Ishikawa (cell line): ENCODE measurements around the gene FKBP4.

Experiments used
- CEBPB ChIP-seq: IDR thresholded peaks from 2 replicates; pipeline ENCODE4 v1.6.1; 2012
- CREB1 ChIP-seq: IDR thresholded peaks from 2 replicates; pipeline ENCODE4 v1.6.1; 2012; ENCODE audit warnings: low read depth
- EGR1 ChIP-seq: IDR thresholded peaks from 2 replicates; pipeline ENCODE4 v1.6.1; 2012
- EP300 ChIP-seq: IDR thresholded peaks from 2 replicates; pipeline ENCODE4 v1.6.1; 2012; ENCODE audit warnings: borderline replicate concordance
- FOXM1 ChIP-seq: IDR thresholded peaks from 2 replicates; pipeline ENCODE4 v1.6.1; 2012; ENCODE audit warnings: low read depth, borderline replicate concordance
- MAX ChIP-seq: IDR thresholded peaks from 2 replicates; pipeline ENCODE4 v1.6.1; 2012
- NFIC ChIP-seq: IDR thresholded peaks from 2 replicates; pipeline ENCODE4 v1.6.1; 2012
- RAD21 ChIP-seq: IDR thresholded peaks from 2 replicates; pipeline ENCODE4 v1.6.1; 2012; ENCODE audit warnings: low read depth
- REST ChIP-seq: IDR thresholded peaks from 2 replicates; pipeline ENCODE4 v1.6.1; 2012; ENCODE audit warnings: low read depth, mild to moderate bottlenecking
- TAF1 ChIP-seq: IDR thresholded peaks from 2 replicates; pipeline ENCODE4 v1.6.1; 2012; ENCODE audit warnings: low read depth, mild to moderate bottlenecking
- TCF12 ChIP-seq: IDR thresholded peaks from 2 replicates; pipeline ENCODE4 v1.6.1; 2012; ENCODE audit warnings: low read depth
- TEAD4 ChIP-seq: IDR thresholded peaks from 2 replicates; pipeline ENCODE4 v1.6.1; 2012
- USF1 ChIP-seq: IDR thresholded peaks from 2 replicates; pipeline ENCODE4 v1.6.1; 2012
- YY1 ChIP-seq: IDR thresholded peaks from 2 replicates; pipeline ENCODE4 v1.6.1; 2012; ENCODE audit warnings: low read depth
- ZBTB7A ChIP-seq: IDR thresholded peaks from 2 replicates; pipeline ENCODE4 v1.6.1; 2012; ENCODE audit warnings: low read depth

Gene FKBP4

GRCh38 chr12:2801044-2801783 lies 6.4 kb downstream of the FKBP4 start:
- TF ChIP-seq NFIC, result peak; percentile 42; the same call in 1 of the 2 replicates
- TF ChIP-seq CREB1, result no peak
- no peak for TF ChIP-seq FOXM1

- TF ChIP-seq YY1 (no peak), FOXM1 (no peak), CEBPB (no peak), TAF1 (no peak), EP300 (no peak), TCF12 (no peak), USF1 (no peak), NFIC (no peak), TEAD4 (no peak), MAX (no peak), EGR1 (no peak), ZBTB7A (no peak), REST (no peak)
Measured at GRCh38 chr12:2803635-2804392, 9.0 kb downstream of the FKBP4 start.

- peak; percentile 68 for TF ChIP-seq NFIC
- no peak for TF ChIP-seq EGR1
Measured at GRCh38 chr12:2804393-2805142, 9.8 kb downstream of the FKBP4 start.

GRCh38 chr12:2805143-2805520 lies 10.4 kb downstream of the FKBP4 start:
- TF ChIP-seq TEAD4 (no peak), CEBPB (no peak), RAD21 (no peak), TAF1 (no peak), NFIC (no peak), YY1 (no peak), EP300 (no peak), ZBTB7A (no peak), FOXM1 (no peak), USF1 (no peak), REST (no peak), MAX (no peak), EGR1 (no peak), TCF12 (no peak), CREB1 (no peak)

- TF ChIP-seq NFIC (0 out of 2 replicates have a peak, but pooled peaks have one; percentile 13), YY1 (no peak)
Measured at GRCh38 chr12:2806700-2807099, 11.9 kb downstream of the FKBP4 start.

GRCh38 chr12:2811801-2812200 lies 17.0 kb downstream of the FKBP4 start:
- TF ChIP-seq ZBTB7A (no peak), TCF12 (no peak), EP300 (no peak), MAX (no peak), TAF1 (no peak), YY1 (no peak), CEBPB (no peak), EGR1 (no peak), RAD21 (no peak)
